ENCODE results near the gene STXBP1. TPM values are rescaled to one million over a fixed set of nuclear protein-coding genes. Genes with fewer than 3 reads are reported as not detected.

Gene STXBP1
- total and polyA plus RNA-seq, 8 donors = 5.2 to 77.7 (median 17.6) TPM

DNA sequence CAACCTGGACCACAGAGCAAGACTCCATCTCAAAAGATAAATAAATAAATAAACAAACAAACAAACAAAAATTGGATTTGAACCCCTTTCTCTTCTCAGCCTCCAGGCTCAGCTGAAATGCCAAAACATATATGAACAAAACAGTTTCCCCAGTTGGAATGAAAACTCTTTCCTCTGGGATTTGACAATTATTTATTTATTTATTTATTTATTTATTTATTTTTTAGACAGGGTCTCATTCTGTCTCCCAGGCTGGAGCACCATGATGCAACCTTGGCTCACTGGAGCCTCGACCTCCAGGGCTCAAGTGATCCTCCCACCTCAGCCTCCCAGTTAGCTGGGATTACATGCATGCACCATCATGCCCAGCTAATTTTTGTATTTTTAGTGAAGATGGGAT lies 6.0 kb upstream of the STXBP1 start:
- Histone ChIP-seq H3K9me3 (no peaks in the 10 kb centered on the region), H3K27ac (no peak overlapping the region), H3K4me3 (no peak overlapping the region), H3K36me3 (no peaks in the 10 kb centered on the region), H3K27me3 (peaks cover 0 to 9% (median 9%) of the 10 kb centered on the region in 3 donors), H3K4me1 (peaks cover 11 to 24% (median 21%) of the 10 kb centered on the region in 4 donors)
- no peak for DNase-seq
- TF ChIP-seq EP300 (IDR thresholded peaks at IDR 0.05) = no peak
- no peak for TF ChIP-seq POLR2AphosphoS5 (IDR thresholded peaks at IDR 0.05)
- TF ChIP-seq, protein P1, sequence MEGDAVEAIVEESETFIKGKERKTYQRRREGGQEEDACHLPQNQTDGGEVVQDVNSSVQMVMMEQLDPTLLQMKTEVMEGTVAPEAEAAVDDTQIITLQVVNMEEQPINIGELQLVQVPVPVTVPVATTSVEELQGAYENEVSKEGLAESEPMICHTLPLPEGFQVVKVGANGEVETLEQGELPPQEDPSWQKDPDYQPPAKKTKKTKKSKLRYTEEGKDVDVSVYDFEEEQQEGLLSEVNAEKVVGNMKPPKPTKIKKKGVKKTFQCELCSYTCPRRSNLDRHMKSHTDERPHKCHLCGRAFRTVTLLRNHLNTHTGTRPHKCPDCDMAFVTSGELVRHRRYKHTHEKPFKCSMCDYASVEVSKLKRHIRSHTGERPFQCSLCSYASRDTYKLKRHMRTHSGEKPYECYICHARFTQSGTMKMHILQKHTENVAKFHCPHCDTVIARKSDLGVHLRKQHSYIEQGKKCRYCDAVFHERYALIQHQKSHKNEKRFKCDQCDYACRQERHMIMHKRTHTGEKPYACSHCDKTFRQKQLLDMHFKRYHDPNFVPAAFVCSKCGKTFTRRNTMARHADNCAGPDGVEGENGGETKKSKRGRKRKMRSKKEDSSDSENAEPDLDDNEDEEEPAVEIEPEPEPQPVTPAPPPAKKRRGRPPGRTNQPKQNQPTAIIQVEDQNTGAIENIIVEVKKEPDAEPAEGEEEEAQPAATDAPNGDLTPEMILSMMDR (IDR thresholded peaks at IDR 0.05) = no peak
- no peak for TF ChIP-seq POLR2A (IDR thresholded peaks at IDR 0.05)
- intact Hi-C loops (cut with DNase I; ENCODE audit: low total_unique reads) = loop anchor here (5.0 kb wide), 1 partner anchor 176 kb away; no protein-coding TSS in a partner anchor
- WGBS, 5 donors = 70 to 96% (median 88%) methylated on average over 1 of the region's 1 CpG

DNA sequence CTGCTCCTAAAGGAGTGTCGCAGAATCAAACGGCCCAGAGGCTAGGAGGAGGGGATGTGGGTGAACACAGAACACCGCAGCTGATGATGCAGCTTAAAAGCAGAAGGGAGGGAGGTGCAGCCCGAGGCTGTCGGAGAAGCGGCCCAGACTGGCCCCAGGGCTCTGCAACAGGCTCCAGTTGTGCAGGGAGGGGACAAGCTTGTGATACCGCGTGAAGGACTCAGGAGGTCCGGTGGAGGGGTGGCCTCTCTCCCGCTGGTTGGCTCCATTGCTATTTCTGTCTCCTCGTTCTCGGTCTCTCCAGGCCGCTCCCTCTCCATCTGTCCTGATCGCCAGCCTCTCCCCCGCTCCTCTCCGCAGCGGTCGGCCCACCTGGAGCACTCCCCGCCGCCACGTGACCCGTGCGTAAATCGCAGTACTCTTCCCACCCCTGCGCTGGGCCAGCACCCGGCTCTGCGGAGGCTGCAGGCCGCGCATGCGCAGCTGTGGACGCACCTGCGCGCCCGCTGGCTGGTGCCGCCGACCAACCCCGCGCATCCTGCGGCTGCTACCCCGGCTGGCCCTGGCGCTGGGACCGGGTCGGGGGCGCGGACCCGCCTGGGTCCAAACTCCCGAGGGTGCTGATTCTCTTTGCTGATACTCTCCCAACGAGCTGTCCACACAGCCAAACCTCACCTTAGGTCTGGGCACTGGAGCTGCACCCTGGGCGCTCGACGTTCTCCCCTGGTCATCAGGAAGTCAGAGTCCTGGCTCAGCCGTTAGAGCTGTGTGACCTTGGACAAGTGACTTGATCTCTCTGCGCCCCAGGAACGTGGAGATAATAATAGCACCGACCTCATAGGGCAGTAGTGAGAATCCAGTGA lies 3.7 kb upstream of the STXBP1 start:
- Histone ChIP-seq H3K27me3 (peaks cover 0 to 20% (median 13%) of the 10 kb centered on the region in 3 donors), H3K27ac (peak overlapping the region; percentile 11 to 76 (median 61)), H3K4me1 (peaks cover 19 to 43% (median 32%) of the 10 kb centered on the region in 4 donors), H3K9me3 (no peaks in the 10 kb centered on the region), H3K4me3 (peak overlapping the region; percentile 36 to 49 (median 45)), H3K36me3 (no peaks in the 10 kb centered on the region)
- intact Hi-C loops (cut with DNase I; ENCODE audit: low total_unique reads) = loop anchor here (5.0 kb wide), 1 partner anchor 174 kb away; no protein-coding TSS in a partner anchor
- peak; percentile 81 to 93 for DNase-seq
- WGBS, 5 donors = 1 to 2% (median 2%) methylated on average over 24 to 55 of the region's 55 CpGs
- TF ChIP-seq EP300 (IDR thresholded peaks at IDR 0.05) (no peak), POLR2AphosphoS5 (IDR thresholded peaks at IDR 0.05) (peak in 2 of 3 donors; percentile 62 to 66)

DNA sequence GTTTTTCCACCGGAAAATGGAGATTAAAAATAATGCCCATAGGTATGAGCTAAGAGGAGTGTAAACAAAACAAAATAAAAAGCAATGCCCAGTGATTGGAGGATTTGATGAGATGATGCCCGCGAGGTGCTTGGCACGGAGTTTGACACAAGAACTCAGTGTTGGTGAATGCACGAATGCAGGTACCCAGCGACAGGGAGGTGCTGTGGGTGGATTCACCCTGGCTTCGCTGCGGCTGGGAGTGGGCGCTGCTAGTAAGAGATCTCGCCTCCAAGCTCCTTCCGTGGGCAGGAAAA lies 526 bp upstream of the STXBP1 start:
- DNase-seq = no peak
- peaks cover 0 to 23% (median 15%) of the 10 kb centered on the region in 3 donors for H3K27me3 ChIP-seq
- no peaks in the 10 kb centered on the region for H3K9me3 ChIP-seq
- no peak for TF ChIP-seq POLR2AphosphoS5 (IDR thresholded peaks at IDR 0.05)
- TF ChIP-seq EP300 (IDR thresholded peaks at IDR 0.05) = no peak
- H3K36me3 ChIP-seq = no peaks in the 10 kb centered on the region
- intact Hi-C loops (cut with DNase I; ENCODE audit: low total_unique reads) = no loop called here
- H3K4me1 ChIP-seq = peaks cover 22 to 53% (median 40%) of the 10 kb centered on the region in 4 donors
- WGBS, 5 donors = 0 to 3% (median 1%) methylated on average over 11 of the region's 11 CpGs
- H3K27ac ChIP-seq = peak overlapping the region; percentile 56 to 94 (median 66)
- peak overlapping the region; percentile 85 to 93 (median 87) for H3K4me3 ChIP-seq

GRCh38 chr9:127612939-127613582 lies 984 bp downstream of the STXBP1 start:
- TF ChIP-seq POLR2AphosphoS5 (IDR thresholded peaks at IDR 0.05) = peak in 2 of 3 donors; percentile 26
- TF ChIP-seq POLR2A (IDR thresholded peaks at IDR 0.05) = no peak
- intact Hi-C loops (cut with DNase I; ENCODE audit: low total_unique reads) = no loop called here
- H3K27ac ChIP-seq = peak overlapping the region; percentile 47 to 94 (median 87)
- DNase-seq = peak; percentile 52 to 83
- 0 to 2% (median 1%) methylated on average over 31 to 41 of the region's 41 CpGs for WGBS, 5 donors
- H3K36me3 ChIP-seq = no peaks in the 10 kb centered on the region
- H3K27me3 ChIP-seq = peaks cover 0 to 23% (median 15%) of the 10 kb centered on the region in 3 donors
- peaks cover 13 to 39% (median 31%) of the 10 kb centered on the region in 4 donors for H3K4me1 ChIP-seq
- H3K9me3 ChIP-seq = no peaks in the 10 kb centered on the region
- peak overlapping the region; percentile 85 to 93 (median 87) for H3K4me3 ChIP-seq

GRCh38 chr9:127613583-127613954 lies 1.5 kb downstream of the STXBP1 start:
- H3K27me3 ChIP-seq = peaks cover 0 to 23% (median 15%) of the 10 kb centered on the region in 3 donors
- TF ChIP-seq, protein P1 (IDR thresholded peaks at IDR 0.05) = no peak
- TF ChIP-seq POLR2A (IDR thresholded peaks at IDR 0.05) (no peak), POLR2AphosphoS5 (IDR thresholded peaks at IDR 0.05) (no peak), EP300 (IDR thresholded peaks at IDR 0.05) (no peak)
- intact Hi-C loops (cut with DNase I; ENCODE audit: low total_unique reads) = no loop called here
- peaks cover 8 to 34% (median 26%) of the 10 kb centered on the region in 4 donors for H3K4me1 ChIP-seq
- no peaks in the 10 kb centered on the region for H3K36me3 ChIP-seq
- H3K4me3 ChIP-seq = peak overlapping the region; percentile 85 to 93 (median 87)
- peak overlapping the region in 4 of 5 donors; percentile 86 to 94 (median 88) for H3K27ac ChIP-seq
- DNase-seq = no peak
- 69 to 93% (median 89%) methylated on average over 5 of the region's 5 CpGs for WGBS, 5 donors
- H3K9me3 ChIP-seq = no peaks in the 10 kb centered on the region

Measured in stomach (tissue), 9 donors.